ENCODE measurements around the gene FTSJ1.

The FTSJ1 gene

GRCh38 chrX:48530736-48531135, 54.7 kb downstream of the FTSJ1 start:
- DNase-seq (ENCODE audit: low read depth): peak; percentile 43
- TF ChIP-seq, protein P1, sequence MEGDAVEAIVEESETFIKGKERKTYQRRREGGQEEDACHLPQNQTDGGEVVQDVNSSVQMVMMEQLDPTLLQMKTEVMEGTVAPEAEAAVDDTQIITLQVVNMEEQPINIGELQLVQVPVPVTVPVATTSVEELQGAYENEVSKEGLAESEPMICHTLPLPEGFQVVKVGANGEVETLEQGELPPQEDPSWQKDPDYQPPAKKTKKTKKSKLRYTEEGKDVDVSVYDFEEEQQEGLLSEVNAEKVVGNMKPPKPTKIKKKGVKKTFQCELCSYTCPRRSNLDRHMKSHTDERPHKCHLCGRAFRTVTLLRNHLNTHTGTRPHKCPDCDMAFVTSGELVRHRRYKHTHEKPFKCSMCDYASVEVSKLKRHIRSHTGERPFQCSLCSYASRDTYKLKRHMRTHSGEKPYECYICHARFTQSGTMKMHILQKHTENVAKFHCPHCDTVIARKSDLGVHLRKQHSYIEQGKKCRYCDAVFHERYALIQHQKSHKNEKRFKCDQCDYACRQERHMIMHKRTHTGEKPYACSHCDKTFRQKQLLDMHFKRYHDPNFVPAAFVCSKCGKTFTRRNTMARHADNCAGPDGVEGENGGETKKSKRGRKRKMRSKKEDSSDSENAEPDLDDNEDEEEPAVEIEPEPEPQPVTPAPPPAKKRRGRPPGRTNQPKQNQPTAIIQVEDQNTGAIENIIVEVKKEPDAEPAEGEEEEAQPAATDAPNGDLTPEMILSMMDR (conservative IDR thresholded peaks at IDR 0.05; ENCODE audit: control insufficient read depth, insufficient read depth, low read depth, low read length): no peak
- no peak overlapping the region for H3K4me3 ChIP-seq (ENCODE audit: control insufficient read depth, low read depth, low read length)

DNA sequence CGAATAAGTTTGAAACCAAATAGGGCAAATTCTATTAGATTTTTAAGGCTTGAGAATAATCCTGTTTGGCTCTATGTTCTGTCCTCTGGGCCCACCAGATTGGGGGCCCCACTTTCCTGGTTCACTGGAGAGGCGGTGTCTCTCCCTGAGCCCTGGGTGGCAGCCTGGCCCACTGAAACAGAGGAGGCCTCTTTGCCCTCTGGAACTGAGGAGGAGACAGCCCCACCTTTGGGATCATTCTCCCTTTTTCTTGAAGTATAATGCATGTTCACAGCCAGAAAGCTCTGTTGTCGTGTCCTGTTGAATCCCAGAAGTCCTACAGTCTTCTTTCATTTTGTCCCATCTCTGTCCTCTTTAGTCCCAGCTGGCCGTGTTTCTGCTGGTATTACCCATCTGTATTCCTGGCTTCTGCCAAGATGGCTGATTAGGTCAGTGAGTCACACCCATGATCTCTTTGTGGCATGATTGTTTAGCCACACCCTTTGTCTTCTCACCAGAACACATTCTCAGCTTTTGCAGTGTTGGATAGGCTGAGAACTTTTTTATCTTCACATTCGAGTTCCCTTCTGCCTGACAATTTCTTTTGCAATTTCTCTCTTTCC, 55.5 kb downstream of the FTSJ1 start:
- TF ChIP-seq, protein P1 (conservative IDR thresholded peaks at IDR 0.05; ENCODE audit: control insufficient read depth, insufficient read depth, low read depth, low read length): no peak
- DNase-seq (ENCODE audit: low read depth): peak; percentile 91
- H3K4me3 ChIP-seq (ENCODE audit: control insufficient read depth, low read depth, low read length): no peak overlapping the region

DNA sequence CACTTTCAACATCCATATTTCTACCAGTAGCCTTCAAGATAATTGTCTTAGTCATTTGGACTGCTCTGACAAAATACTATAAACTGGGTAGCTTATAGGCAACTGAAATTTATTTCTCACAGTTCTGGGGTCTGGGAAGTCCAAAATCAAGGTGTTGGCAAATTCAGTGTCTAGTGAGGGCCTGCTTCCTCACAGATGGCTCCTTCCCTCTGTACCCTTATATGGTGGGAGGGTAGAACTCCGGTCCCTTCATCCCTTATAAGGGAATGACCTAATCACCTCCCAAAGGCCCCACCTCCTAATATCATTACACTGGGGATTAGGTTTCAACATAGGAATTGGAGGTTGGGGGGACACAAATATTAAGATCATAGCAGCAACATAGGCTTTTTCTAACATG, 56.2 kb downstream of the FTSJ1 start:
- TF ChIP-seq, protein P1 (conservative IDR thresholded peaks at IDR 0.05; ENCODE audit: control insufficient read depth, insufficient read depth, low read depth, low read length): no peak
- DNase-seq (ENCODE audit: low read depth): peak; percentile 30
- no peak overlapping the region for H3K4me3 ChIP-seq (ENCODE audit: control insufficient read depth, low read depth, low read length)

DNA sequence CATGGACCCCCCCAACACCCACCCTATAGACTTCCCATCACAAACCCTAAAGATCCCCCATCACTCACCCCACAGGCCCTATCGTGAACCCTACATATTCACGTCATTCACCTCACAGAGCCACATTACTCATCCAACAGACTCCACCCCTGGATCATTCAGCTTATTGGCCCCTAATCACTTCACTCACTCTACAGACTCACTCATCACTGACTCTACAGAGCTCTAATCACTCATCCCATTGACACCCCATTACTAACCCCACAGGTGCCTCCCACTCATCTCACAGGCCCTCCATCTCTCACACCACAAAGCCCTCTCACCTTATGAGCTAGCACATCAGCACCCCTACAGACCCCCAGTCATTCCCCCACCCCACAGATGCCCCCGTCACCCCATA, 57.2 kb downstream of the FTSJ1 start:
- peak; percentile 35 for DNase-seq (ENCODE audit: low read depth)
- H3K4me3 ChIP-seq (ENCODE audit: control insufficient read depth, low read depth, low read length): no peak overlapping the region
- TF ChIP-seq, protein P1 (conservative IDR thresholded peaks at IDR 0.05; ENCODE audit: control insufficient read depth, insufficient read depth, low read depth, low read length): no peak

Data from fibroblast of mammary gland (primary cell).